Adipocyte (in vitro differentiated cells): ENCODE data around the gene F12.

Experiments used
- DNase-seq: peaks from one replicate; pipeline ENCODE4 v3.0.0-alpha.2; 2015; ENCODE audit warnings: low read depth
- H3K27me3 ChIP-seq: replicated peaks from 2 replicates; pipeline ENCODE4 v1.7.0; 2013; ENCODE audit warnings: mild to moderate bottlenecking, low read length, moderate library complexity; ENCODE audit not compliant: control insufficient read depth, insufficient read depth
- H3K36me3 ChIP-seq: 2 replicates; pipeline ENCODE4 v1.7.0; 2013; ENCODE audit warnings: low read length, mild to moderate bottlenecking, moderate library complexity; ENCODE audit not compliant: control insufficient read depth, insufficient read depth, severe bottlenecking
- H3K4me1 ChIP-seq: 2 replicates; pipeline ENCODE4 v1.7.0; 2013; ENCODE audit warnings: mild to moderate bottlenecking, low read length, moderate library complexity; ENCODE audit not compliant: control insufficient read depth, insufficient read depth
- H3K4me3 ChIP-seq: 2 replicates; pipeline ENCODE4 v1.7.0; 2013; ENCODE audit warnings: mild to moderate bottlenecking, low read length, moderate library complexity
- H3K9ac ChIP-seq: 2 replicates; pipeline ENCODE4 v1.7.0; 2013; ENCODE audit warnings: mild to moderate bottlenecking, low read length, moderate library complexity
- H3K9me3 ChIP-seq: 2 replicates; pipeline ENCODE4 v1.7.0; 2013; ENCODE audit warnings: mild to moderate bottlenecking, low read length, moderate library complexity; ENCODE audit not compliant: control insufficient read depth

Gene F12

GRCh38 chr5:177444106-177445051, 35.0 kb upstream of the F12 start:
- Histone ChIP-seq H3K4me3 (no peak overlapping the region), H3K36me3 (peaks cover 3% of the 10 kb centered on the region), H3K9me3 (no peaks in the 10 kb centered on the region), H3K4me1 (peaks cover 13% of the 10 kb centered on the region), H3K9ac (no peak overlapping the region), H3K27me3 (no peaks in the 10 kb centered on the region)
- no peak for DNase-seq

- DNase-seq, result no peak
- Histone ChIP-seq H3K9ac (no peak overlapping the region), H3K27me3 (no peaks in the 10 kb centered on the region), H3K4me1 (peaks cover 13% of the 10 kb centered on the region), H3K9me3 (no peaks in the 10 kb centered on the region), H3K36me3 (peaks cover 3% of the 10 kb centered on the region), H3K4me3 (no peak overlapping the region)
Measured at GRCh38 chr5:177443144-177443983, 34.0 kb upstream of the F12 start.

- H3K9me3 ChIP-seq, result no peaks in the 10 kb centered on the region
- H3K4me1 ChIP-seq, result peaks cover 6% of the 10 kb centered on the region
- no peak for DNase-seq
- H3K9ac ChIP-seq, result no peak overlapping the region
- H3K36me3 ChIP-seq, result peaks cover 6% of the 10 kb centered on the region
- no peaks in the 10 kb centered on the region for H3K27me3 ChIP-seq
- H3K4me3 ChIP-seq, result no peak overlapping the region
Measured at GRCh38 chr5:177442066-177442826, 32.9 kb upstream of the F12 start.

- H3K4me3 ChIP-seq, result no peak overlapping the region
- no peak for DNase-seq
- no peaks in the 10 kb centered on the region for H3K27me3 ChIP-seq
- peaks cover 5% of the 10 kb centered on the region for H3K4me1 ChIP-seq
- H3K9ac ChIP-seq, result no peak overlapping the region
- peaks cover 10% of the 10 kb centered on the region for H3K36me3 ChIP-seq
- no peaks in the 10 kb centered on the region for H3K9me3 ChIP-seq
Measured at GRCh38 chr5:177440990-177441780, 31.8 kb upstream of the F12 start.

GRCh38 chr5:177440211-177440989, 31.0 kb upstream of the F12 start:
- H3K9ac ChIP-seq, result no peak overlapping the region
- H3K4me1 ChIP-seq, result no peaks in the 10 kb centered on the region
- peaks cover 12% of the 10 kb centered on the region for H3K36me3 ChIP-seq
- H3K4me3 ChIP-seq, result no peak overlapping the region
- no peaks in the 10 kb centered on the region for H3K9me3 ChIP-seq
- no peaks in the 10 kb centered on the region for H3K27me3 ChIP-seq
- no peak for DNase-seq

GRCh38 chr5:177439518-177440053, 30.2 kb upstream of the F12 start:
- no peaks in the 10 kb centered on the region for H3K9me3 ChIP-seq
- H3K4me3 ChIP-seq, result no peak overlapping the region
- H3K27me3 ChIP-seq, result no peaks in the 10 kb centered on the region
- H3K9ac ChIP-seq, result no peak overlapping the region
- H3K4me1 ChIP-seq, result no peaks in the 10 kb centered on the region
- peaks cover 18% of the 10 kb centered on the region for H3K36me3 ChIP-seq
- DNase-seq, result no peak

- no peak overlapping the region for H3K9ac ChIP-seq
- DNase-seq, result no peak
- no peaks in the 10 kb centered on the region for H3K27me3 ChIP-seq
- no peaks in the 10 kb centered on the region for H3K9me3 ChIP-seq
- no peaks in the 10 kb centered on the region for H3K4me1 ChIP-seq
- H3K4me3 ChIP-seq, result no peak overlapping the region
- H3K36me3 ChIP-seq, result peaks cover 25% of the 10 kb centered on the region
Measured at GRCh38 chr5:177438468-177438867, 29.1 kb upstream of the F12 start.

GRCh38 chr5:177437623-177438022, 28.3 kb upstream of the F12 start:
- Histone ChIP-seq H3K36me3 (peaks cover 29% of the 10 kb centered on the region), H3K9me3 (no peaks in the 10 kb centered on the region), H3K4me1 (no peaks in the 10 kb centered on the region), H3K27me3 (no peaks in the 10 kb centered on the region), H3K9ac (no peak overlapping the region), H3K4me3 (no peak overlapping the region)
- DNase-seq, result no peak

- Histone ChIP-seq H3K9ac (no peak overlapping the region), H3K27me3 (no peaks in the 10 kb centered on the region), H3K9me3 (no peaks in the 10 kb centered on the region), H3K4me3 (no peak overlapping the region), H3K4me1 (no peaks in the 10 kb centered on the region), H3K36me3 (peaks cover 26% of the 10 kb centered on the region)
- no peak for DNase-seq
Measured at GRCh38 chr5:177435847-177436536, 26.6 kb upstream of the F12 start.
